ENCODE data around the gene ANKRD61.
"Not testable (repeated sequence)": the region's sequence is repeated elsewhere in the genome, so short reads cannot be mapped to it uniquely, and the experiment has no call there.

DNA sequence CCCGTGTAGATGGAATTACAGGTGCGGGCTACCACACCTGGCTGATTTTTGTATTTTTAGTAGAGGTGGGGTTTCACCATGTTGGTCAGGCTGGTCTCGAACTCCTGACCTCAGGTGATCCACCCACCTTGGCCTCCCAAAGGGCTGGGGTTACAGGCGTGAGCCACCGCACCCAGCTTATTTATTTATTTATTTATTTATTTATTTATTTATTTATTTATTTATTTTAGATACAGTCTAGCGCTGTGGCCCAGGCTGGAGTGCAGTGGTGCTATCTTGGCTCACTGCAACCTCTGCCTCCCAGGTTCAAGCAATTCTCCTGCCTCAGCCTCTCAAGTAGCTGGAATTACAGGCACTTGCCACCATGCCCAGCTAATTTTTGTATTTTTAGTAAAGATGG, 51.9 kb downstream of the ANKRD61 start:
- TF ChIP-seq, protein P1, sequence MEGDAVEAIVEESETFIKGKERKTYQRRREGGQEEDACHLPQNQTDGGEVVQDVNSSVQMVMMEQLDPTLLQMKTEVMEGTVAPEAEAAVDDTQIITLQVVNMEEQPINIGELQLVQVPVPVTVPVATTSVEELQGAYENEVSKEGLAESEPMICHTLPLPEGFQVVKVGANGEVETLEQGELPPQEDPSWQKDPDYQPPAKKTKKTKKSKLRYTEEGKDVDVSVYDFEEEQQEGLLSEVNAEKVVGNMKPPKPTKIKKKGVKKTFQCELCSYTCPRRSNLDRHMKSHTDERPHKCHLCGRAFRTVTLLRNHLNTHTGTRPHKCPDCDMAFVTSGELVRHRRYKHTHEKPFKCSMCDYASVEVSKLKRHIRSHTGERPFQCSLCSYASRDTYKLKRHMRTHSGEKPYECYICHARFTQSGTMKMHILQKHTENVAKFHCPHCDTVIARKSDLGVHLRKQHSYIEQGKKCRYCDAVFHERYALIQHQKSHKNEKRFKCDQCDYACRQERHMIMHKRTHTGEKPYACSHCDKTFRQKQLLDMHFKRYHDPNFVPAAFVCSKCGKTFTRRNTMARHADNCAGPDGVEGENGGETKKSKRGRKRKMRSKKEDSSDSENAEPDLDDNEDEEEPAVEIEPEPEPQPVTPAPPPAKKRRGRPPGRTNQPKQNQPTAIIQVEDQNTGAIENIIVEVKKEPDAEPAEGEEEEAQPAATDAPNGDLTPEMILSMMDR (conservative IDR thresholded peaks at IDR 0.05; ENCODE audit: low read depth, low read length): not testable (repeated sequence)
- not testable (repeated sequence) for TF ChIP-seq EZH2phosphoT487 (IDR thresholded peaks at IDR 0.05; ENCODE audit: borderline replicate concordance, low read length); EZH2 (IDR thresholded peaks at IDR 0.05; ENCODE audit: low read length, unreplicated experiment)

Data from PC-3 (cell line).